Measurements from ENCODE around the gene KCP. TPM values are rescaled to one million over a fixed set of nuclear protein-coding genes. Genes with fewer than 3 reads are reported as not detected.
"Not testable (repeated sequence)": the region's sequence is repeated elsewhere in the genome, so short reads cannot be mapped to it uniquely, and the experiment has no call there.

Gene KCP
- total RNA-seq, 4 donors from 2014 or later, result 0.18 to 3.5 TPM; not detected in 2

DNA sequence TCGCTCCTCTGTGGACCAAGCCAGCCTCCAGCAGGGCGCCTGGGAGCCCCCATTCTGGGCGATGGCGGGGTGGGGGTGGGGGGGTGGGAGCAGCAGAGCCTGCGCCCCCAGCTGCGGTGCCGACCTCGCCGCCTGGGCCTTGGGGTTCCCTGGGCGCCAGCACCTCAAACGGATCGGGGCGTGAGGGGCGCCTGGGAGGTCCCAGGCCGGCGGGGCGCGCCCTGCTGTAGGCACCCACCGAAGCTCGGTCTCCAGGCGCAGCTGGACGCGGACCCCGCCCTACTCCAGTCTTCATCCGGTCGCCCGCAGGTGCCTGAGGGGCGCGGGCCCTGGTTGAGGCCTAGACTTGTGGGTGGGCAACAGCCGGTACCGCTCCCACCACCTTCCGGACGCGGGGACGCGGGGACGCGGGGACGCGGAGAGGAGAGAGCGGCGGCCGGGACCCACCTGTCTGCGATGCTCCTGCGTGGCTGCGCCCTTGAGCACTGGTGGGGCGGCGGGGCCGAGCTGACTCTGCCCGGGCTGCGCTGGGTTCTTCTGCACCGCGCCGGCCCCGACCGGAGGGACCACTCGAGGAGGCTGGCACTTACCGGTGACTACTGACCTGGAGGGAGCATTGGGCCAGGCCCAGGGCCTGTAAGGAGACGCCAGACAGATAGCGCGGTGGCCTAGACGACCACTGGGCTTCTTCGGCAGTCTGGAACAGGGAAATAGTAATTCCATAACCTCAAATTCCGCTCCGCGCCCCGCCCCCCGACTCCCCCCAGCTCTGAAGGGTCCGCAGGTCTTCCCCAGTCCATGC is 5.5 kb upstream of the KCP start:
- Histone ChIP-seq H3K27me3 (no peaks in the 10 kb centered on the region), H3K4me1 (no peaks in the 10 kb centered on the region), H3K36me3 (no peaks in the 10 kb centered on the region), H3K4me3 (peak overlapping the region in 1 of 2 donors; percentile 2), H3K9me3 (no peaks in the 10 kb centered on the region), H3K27ac (no peak overlapping the region)
- no peak for DNase-seq
- intact Hi-C loops (cut with DNase I; ENCODE audit: low total_unique reads), result no loop called here
- TF ChIP-seq, protein P1, sequence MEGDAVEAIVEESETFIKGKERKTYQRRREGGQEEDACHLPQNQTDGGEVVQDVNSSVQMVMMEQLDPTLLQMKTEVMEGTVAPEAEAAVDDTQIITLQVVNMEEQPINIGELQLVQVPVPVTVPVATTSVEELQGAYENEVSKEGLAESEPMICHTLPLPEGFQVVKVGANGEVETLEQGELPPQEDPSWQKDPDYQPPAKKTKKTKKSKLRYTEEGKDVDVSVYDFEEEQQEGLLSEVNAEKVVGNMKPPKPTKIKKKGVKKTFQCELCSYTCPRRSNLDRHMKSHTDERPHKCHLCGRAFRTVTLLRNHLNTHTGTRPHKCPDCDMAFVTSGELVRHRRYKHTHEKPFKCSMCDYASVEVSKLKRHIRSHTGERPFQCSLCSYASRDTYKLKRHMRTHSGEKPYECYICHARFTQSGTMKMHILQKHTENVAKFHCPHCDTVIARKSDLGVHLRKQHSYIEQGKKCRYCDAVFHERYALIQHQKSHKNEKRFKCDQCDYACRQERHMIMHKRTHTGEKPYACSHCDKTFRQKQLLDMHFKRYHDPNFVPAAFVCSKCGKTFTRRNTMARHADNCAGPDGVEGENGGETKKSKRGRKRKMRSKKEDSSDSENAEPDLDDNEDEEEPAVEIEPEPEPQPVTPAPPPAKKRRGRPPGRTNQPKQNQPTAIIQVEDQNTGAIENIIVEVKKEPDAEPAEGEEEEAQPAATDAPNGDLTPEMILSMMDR (IDR thresholded peaks at IDR 0.05), result no peak
- no peak for TF ChIP-seq POLR2A (IDR thresholded peaks at IDR 0.05)

- H3K4me3 ChIP-seq, result peak overlapping the region in 1 of 2 donors; percentile 2
Measured at GRCh38 chr7:128915271-128915819, 4.8 kb upstream of the KCP start.

GRCh38 chr7:128914566-128915151 is 4.2 kb upstream of the KCP start:
- DNase-seq, result no peak
- H3K4me3 ChIP-seq, result no peak overlapping the region
- intact Hi-C loops (cut with DNase I; ENCODE audit: low total_unique reads), result no loop called here

More at GRCh38 chr7:128915271-128915819, 4.8 kb upstream of the KCP start:
- no peaks in the 10 kb centered on the region for H3K36me3 ChIP-seq
- DNase-seq, result no peak
- no peaks in the 10 kb centered on the region for H3K4me1 ChIP-seq
- no peaks in the 10 kb centered on the region for H3K9me3 ChIP-seq
- intact Hi-C loops (cut with DNase I; ENCODE audit: low total_unique reads), result no loop called here
- H3K27me3 ChIP-seq, result no peaks in the 10 kb centered on the region
- no peak overlapping the region for H3K27ac ChIP-seq
- no peak for TF ChIP-seq POLR2A (IDR thresholded peaks at IDR 0.05)
- TF ChIP-seq, protein P1 (IDR thresholded peaks at IDR 0.05), result no peak

GRCh38 chr7:128913870-128914565 is 3.5 kb upstream of the KCP start:
- Histone ChIP-seq H3K4me3 (no peak overlapping the region), H3K9me3 (no peaks in the 10 kb centered on the region), H3K36me3 (no peaks in the 10 kb centered on the region), H3K27ac (no peak overlapping the region), H3K4me1 (no peaks in the 10 kb centered on the region), H3K27me3 (peaks cover 0 to 2% of the 10 kb centered on the region in 2 donors)
- DNase-seq, result no peak
- intact Hi-C loops (cut with DNase I; ENCODE audit: low total_unique reads), result no loop called here
- TF ChIP-seq POLR2A (IDR thresholded peaks at IDR 0.05), result no peak
- TF ChIP-seq, protein P1 (IDR thresholded peaks at IDR 0.05), result no peak

More at GRCh38 chr7:128914566-128915151, 4.2 kb upstream of the KCP start:
- H3K9me3 ChIP-seq, result no peaks in the 10 kb centered on the region
- no peaks in the 10 kb centered on the region for H3K4me1 ChIP-seq
- no peaks in the 10 kb centered on the region for H3K36me3 ChIP-seq
- H3K27ac ChIP-seq, result no peak overlapping the region
- H3K27me3 ChIP-seq, result peaks cover 0 to 2% of the 10 kb centered on the region in 2 donors
- TF ChIP-seq, protein P1 (IDR thresholded peaks at IDR 0.05), result no peak
- no peak for TF ChIP-seq POLR2A (IDR thresholded peaks at IDR 0.05)

DNA sequence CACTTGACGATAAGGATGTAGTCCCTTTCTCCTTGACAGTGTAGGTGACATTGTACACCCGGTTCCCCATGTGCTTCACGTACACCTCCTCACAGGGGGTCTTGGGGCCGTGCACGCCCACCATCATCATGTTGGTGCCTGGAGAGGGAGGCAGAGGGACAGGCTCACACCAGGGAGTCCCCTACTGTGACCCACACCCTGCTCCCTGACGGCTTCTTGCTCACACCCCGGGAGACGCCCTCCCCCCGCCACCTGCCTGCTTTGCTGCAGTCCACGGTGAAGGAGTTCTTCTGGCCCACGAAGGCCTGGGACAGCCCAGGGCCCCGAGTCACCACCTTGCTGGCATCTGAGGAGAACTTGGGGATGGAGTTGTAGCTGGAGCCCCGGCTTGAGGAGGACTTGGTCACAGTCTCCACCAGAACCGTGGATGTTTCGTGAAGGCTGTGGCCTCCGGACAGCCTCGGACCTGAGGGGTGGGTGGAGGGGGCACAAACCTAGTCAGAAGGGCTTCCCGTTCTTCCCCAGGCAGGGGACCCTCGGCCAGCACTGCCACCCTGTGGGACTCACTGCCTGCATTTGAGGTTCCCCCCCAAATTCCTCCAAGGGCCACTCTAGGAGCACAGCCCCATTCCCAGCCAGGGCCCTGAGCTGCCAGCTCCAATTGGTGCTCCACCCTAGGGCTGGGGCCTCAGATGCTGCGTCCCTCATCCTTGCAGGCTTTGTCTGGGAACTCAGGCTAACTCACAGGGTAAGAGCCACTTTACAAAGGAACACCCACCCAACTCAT is 2.4 kb upstream of the KCP start:
- H3K36me3 ChIP-seq; H3K4me1 ChIP-seq; H3K27ac ChIP-seq; H3K4me3 ChIP-seq; H3K9me3 ChIP-seq; intact Hi-C loops (cut with DNase I; ENCODE audit: low total_unique reads); H3K27me3 ChIP-seq; DNase-seq: not testable (repeated sequence)

Measured in uterus (tissue), 4 donors.